KMS-11 (cell line): Measurements from ENCODE around the gene NCAPH2.

ENCODE experiments used
- H2AFZ ChIP-seq: fragments of 200-600 bp; sonication (generic); 2 replicates; pipeline ENCODE4 v1.6.1; 2016; ENCODE audit warnings: antibody characterized with exemption, mixed run types, low read depth
- H3K27ac ChIP-seq: fragments of 200-600 bp; sonication (generic); 2 replicates; pipeline ENCODE4 v1.6.1; 2016; ENCODE audit warnings: mild to moderate bottlenecking, mixed run types
- H3K27me3 ChIP-seq: fragments of 200-600 bp; sonication (generic); 2 replicates; pipeline ENCODE4 v1.6.1; 2017; ENCODE audit warnings: mild to moderate bottlenecking, low read depth, mixed run types, moderate library complexity; ENCODE audit not compliant: insufficient read depth
- H3K36me3 ChIP-seq: fragments of 200-600 bp; sonication (generic); 2 replicates; pipeline ENCODE4 v1.6.1; 2017; ENCODE audit warnings: mild to moderate bottlenecking, mixed run types; ENCODE audit not compliant: insufficient read depth
- H3K4me1 ChIP-seq: fragments of 200-600 bp; sonication (generic); 2 replicates; pipeline ENCODE4 v1.6.1; 2016; ENCODE audit warnings: mild to moderate bottlenecking, low read depth, mixed run types; ENCODE audit not compliant: poor library complexity, severe bottlenecking
- H3K4me2 ChIP-seq: fragments of 200-600 bp; sonication (generic); 2 replicates; pipeline ENCODE4 v1.7.0; 2016; ENCODE audit warnings: mild to moderate bottlenecking, mixed run types
- H3K4me3 ChIP-seq: fragments of 200-600 bp; sonication (generic); IDR thresholded peaks from 2 replicates; pipeline ENCODE4 v1.6.1; 2017; ENCODE audit warnings: low read depth, low read length, mixed read lengths; ENCODE audit not compliant: insufficient read depth
- H3K79me2 ChIP-seq: fragments of 200-600 bp; sonication (generic); 2 replicates; pipeline ENCODE4 v1.6.1; 2016; ENCODE audit warnings: low read depth, mixed run types; ENCODE audit not compliant: insufficient read depth
- H3K9ac ChIP-seq: fragments of 200-600 bp; sonication (generic); 2 replicates; pipeline ENCODE4 v1.6.1; 2016; ENCODE audit warnings: mild to moderate bottlenecking, mixed run types
- H4K20me1 ChIP-seq: fragments of 200-600 bp; sonication (generic); 2 replicates; pipeline ENCODE4 v1.6.1; 2016; ENCODE audit warnings: mild to moderate bottlenecking, mixed run types; ENCODE audit not compliant: insufficient read depth
- CTCF ChIP-seq: fragments of 200-600 bp; sonication (generic); conservative IDR thresholded peaks from 2 replicates; pipeline ENCODE4 v1.6.1; 2017; ENCODE audit warnings: low read depth, mild to moderate bottlenecking, antibody characterized with exemption, low read length, moderate library complexity, mixed read lengths

The NCAPH2 gene

GRCh38 chr22:50488006-50488677 is 19.9 kb upstream of the NCAPH2 start:
- no peak for TF ChIP-seq CTCF

GRCh38 chr22:50488886-50489285 is 19.1 kb upstream of the NCAPH2 start:
- Histone ChIP-seq H3K4me2 (no peak overlapping the region), H3K4me3 (no peak overlapping the region), H3K79me2 (no peaks in the 10 kb centered on the region), H3K4me1 (no peaks in the 10 kb centered on the region), H3K27me3 (no peaks in the 10 kb centered on the region), H3K36me3 (no peaks in the 10 kb centered on the region), H4K20me1 (no peaks in the 10 kb centered on the region), H3K9ac (no peak overlapping the region), H2AFZ (no peak overlapping the region), H3K27ac (no peak overlapping the region)
- TF ChIP-seq CTCF: no peak

More at GRCh38 chr22:50488006-50488677, 19.9 kb upstream of the NCAPH2 start:
- H3K4me3 ChIP-seq: no peak overlapping the region
- no peaks in the 10 kb centered on the region for H3K4me1 ChIP-seq
- no peaks in the 10 kb centered on the region for H3K79me2 ChIP-seq
- H3K27me3 ChIP-seq: no peaks in the 10 kb centered on the region
- no peak overlapping the region for H3K9ac ChIP-seq
- H4K20me1 ChIP-seq: no peaks in the 10 kb centered on the region
- no peaks in the 10 kb centered on the region for H3K36me3 ChIP-seq
- H3K27ac ChIP-seq: no peak overlapping the region
- no peak overlapping the region for H2AFZ ChIP-seq
- H3K4me2 ChIP-seq: no peak overlapping the region

- Histone ChIP-seq H4K20me1 (no peaks in the 10 kb centered on the region), H3K27me3 (no peaks in the 10 kb centered on the region), H3K36me3 (no peaks in the 10 kb centered on the region), H3K9ac (no peak overlapping the region), H3K79me2 (no peaks in the 10 kb centered on the region), H3K27ac (no peak overlapping the region), H2AFZ (no peak overlapping the region), H3K4me2 (no peak overlapping the region), H3K4me1 (no peaks in the 10 kb centered on the region), H3K4me3 (no peak overlapping the region)
- no peak for TF ChIP-seq CTCF
Observed at GRCh38 chr22:50489363-50490243, 18.4 kb upstream of the NCAPH2 start.

GRCh38 chr22:50490531-50491308 is 17.3 kb upstream of the NCAPH2 start:
- H3K27me3 ChIP-seq: no peaks in the 10 kb centered on the region
- TF ChIP-seq CTCF: no peak
- no peak overlapping the region for H3K4me3 ChIP-seq
- H4K20me1 ChIP-seq: no peaks in the 10 kb centered on the region
- H3K79me2 ChIP-seq: no peaks in the 10 kb centered on the region
- H3K9ac ChIP-seq: no peak overlapping the region
- no peaks in the 10 kb centered on the region for H3K36me3 ChIP-seq
- H2AFZ ChIP-seq: no peak overlapping the region
- no peak overlapping the region for H3K4me2 ChIP-seq
- H3K27ac ChIP-seq: no peak overlapping the region
- no peaks in the 10 kb centered on the region for H3K4me1 ChIP-seq
